Type B pancreatic cell (in vitro differentiated cells): ENCODE data around the gene L3MBTL1. TPM values are rescaled to one million over a fixed set of nuclear protein-coding genes. Genes with fewer than 3 reads are reported as not detected.

ENCODE experiments used
- DNase-seq: peaks from one replicate; pipeline ENCODE4 v3.0.0; 2021; ENCODE audit warnings: mixed read lengths; ENCODE audit not compliant: unreplicated experiment; ENCODE audit errors: extremely low spot score
- H3K27ac Mint-ChIP-seq: 2 replicates; pipeline ENCODE4 v1.8.0; 2021; ENCODE audit warnings: mild to moderate bottlenecking, mixed read lengths
- H3K27me3 Mint-ChIP-seq: 2 replicates; pipeline ENCODE4 v1.8.0; 2021; ENCODE audit warnings: mixed read lengths
- H3K36me3 Mint-ChIP-seq: 2 replicates; pipeline ENCODE4 v1.8.0; 2021; ENCODE audit warnings: mixed read lengths
- H3K4me1 Mint-ChIP-seq: one replicate; pipeline ENCODE4 v1.8.0; 2021; ENCODE audit warnings: mixed read lengths; ENCODE audit not compliant: unreplicated experiment
- H3K4me3 Mint-ChIP-seq: 2 replicates; pipeline ENCODE4 v1.8.0; 2021; ENCODE audit warnings: mild to moderate bottlenecking, mixed read lengths
- H3K9me3 Mint-ChIP-seq: 2 replicates; pipeline ENCODE4 v1.8.0; 2021; ENCODE audit warnings: mixed read lengths
- CTCF ChIP-seq: fragments of 200-600 bp; sonication (generic); conservative IDR thresholded peaks from 2 replicates; pipeline ENCODE4 v1.5.0; 2021; ENCODE audit warnings: antibody characterized with exemption, mild to moderate bottlenecking
- total RNA-seq: library from RNA; stranded (reverse); gene quantifications from 2 replicates; pipeline ENCODE4 v1.2.1, GENCODE V29; 2021; ENCODE audit warnings: low replicate concordance

The L3MBTL1 gene
- total RNA-seq, 1 donor from 2014 or later = 23.1 TPM

DNA sequence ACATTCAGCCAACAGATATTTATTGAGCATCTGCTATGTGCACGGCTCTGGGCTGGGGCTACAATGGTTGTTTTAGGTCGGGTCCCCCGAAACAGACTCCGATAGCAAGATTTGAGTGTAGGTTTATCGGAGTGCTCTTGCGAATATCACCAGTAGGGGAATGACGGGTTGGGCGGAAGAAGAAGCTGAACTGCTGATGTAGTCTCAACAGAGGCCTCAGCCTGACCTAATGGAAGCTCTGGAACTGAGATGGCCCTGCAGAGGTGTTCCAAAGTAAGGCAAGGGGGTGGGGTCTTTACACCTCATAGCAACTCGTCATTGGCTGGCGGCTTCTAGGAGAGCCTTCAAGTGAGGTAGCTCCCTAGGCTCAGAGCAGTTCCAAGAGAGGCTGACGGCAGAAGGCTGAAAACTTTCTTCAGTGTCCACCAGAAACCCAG, 1.1 kb downstream of the L3MBTL1 start:
- Mint-ChIP-seq H3K4me1 (no peaks in the 10 kb centered on the region), H3K27ac (no peak overlapping the region), H3K36me3 (no peaks in the 10 kb centered on the region), H3K9me3 (no peaks in the 10 kb centered on the region), H3K27me3 (peaks cover 40% of the 10 kb centered on the region), H3K4me3 (peak overlapping the region; percentile 80)
- TF ChIP-seq CTCF = peak; percentile 53
- no peak for DNase-seq

- Mint-ChIP-seq H3K9me3 (no peaks in the 10 kb centered on the region), H3K27me3 (peaks cover 12% of the 10 kb centered on the region), H3K4me1 (peaks cover 4% of the 10 kb centered on the region), H3K27ac (no peak overlapping the region), H3K4me3 (peak overlapping the region; percentile 54), H3K36me3 (no peaks in the 10 kb centered on the region)
- TF ChIP-seq CTCF = no peak
- no peak for DNase-seq
Measured at GRCh38 chr20:43511879-43512278, 4.4 kb downstream of the L3MBTL1 start.

- Mint-ChIP-seq H3K4me1 (peaks cover 4% of the 10 kb centered on the region), H3K36me3 (peaks cover 4% of the 10 kb centered on the region), H3K27me3 (peaks cover 10% of the 10 kb centered on the region), H3K4me3 (peak overlapping the region; percentile 97), H3K27ac (peak overlapping the region; percentile 86), H3K9me3 (no peaks in the 10 kb centered on the region)
- DNase-seq = no peak
- no peak for TF ChIP-seq CTCF
Measured at GRCh38 chr20:43513372-43513930, 6.0 kb downstream of the L3MBTL1 start.

DNA sequence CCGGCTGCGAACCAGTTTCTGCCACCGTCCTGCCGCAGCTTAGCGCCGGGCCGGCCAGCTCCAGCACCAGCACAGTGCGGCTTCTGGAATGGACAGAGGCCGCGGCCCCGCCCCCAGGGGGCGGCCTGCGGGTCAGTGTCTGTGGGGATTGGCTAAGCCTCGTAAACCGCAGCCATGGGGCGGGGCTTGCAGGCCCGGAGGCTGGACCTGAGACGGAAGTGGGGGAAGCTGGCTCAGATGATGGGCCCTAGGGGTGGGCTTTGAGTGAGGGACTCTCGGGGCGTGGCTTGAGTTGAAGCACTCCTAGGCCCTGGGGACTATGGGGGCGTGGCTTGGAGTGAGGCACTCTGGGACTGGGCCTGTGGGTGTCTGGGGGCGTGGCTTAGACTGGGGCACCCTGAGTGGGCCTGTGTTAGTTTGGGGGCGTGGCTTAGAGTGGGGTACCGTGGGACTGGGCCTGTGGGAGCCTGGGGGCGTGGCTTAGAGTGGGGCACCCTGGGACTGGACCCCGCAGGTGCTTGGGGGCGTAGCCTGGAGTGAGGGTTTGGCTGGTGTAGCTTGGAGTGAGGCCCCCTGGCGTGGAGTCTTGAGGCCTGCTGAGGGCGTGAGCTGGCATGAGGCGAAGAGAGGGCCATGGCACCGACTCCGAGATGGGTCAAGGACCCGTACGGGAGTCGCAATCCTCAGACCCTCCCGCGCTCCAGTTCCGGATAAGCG, 6.6 kb downstream of the L3MBTL1 start:
- Mint-ChIP-seq H3K4me3 (peak overlapping the region; percentile 97), H3K9me3 (no peaks in the 10 kb centered on the region), H3K27me3 (peaks cover 3% of the 10 kb centered on the region), H3K36me3 (peaks cover 4% of the 10 kb centered on the region), H3K4me1 (peaks cover 4% of the 10 kb centered on the region), H3K27ac (peak overlapping the region; percentile 86)
- TF ChIP-seq CTCF = peak; percentile 44
- peak; percentile 92 for DNase-seq

GRCh38 chr20:43514648-43514999, 7.1 kb downstream of the L3MBTL1 start:
- H3K4me1 Mint-ChIP-seq = peaks cover 4% of the 10 kb centered on the region
- H3K27me3 Mint-ChIP-seq = peaks cover under 1% of the 10 kb centered on the region
- H3K27ac Mint-ChIP-seq = peak overlapping the region; percentile 86
- peaks cover 4% of the 10 kb centered on the region for H3K36me3 Mint-ChIP-seq
- H3K4me3 Mint-ChIP-seq = peak overlapping the region; percentile 97
- no peak for DNase-seq
- TF ChIP-seq CTCF = no peak
- H3K9me3 Mint-ChIP-seq = no peaks in the 10 kb centered on the region
